MG63 (cell line): ENCODE data around the gene GPR21. TPM values are rescaled to one million over a fixed set of nuclear protein-coding genes. Genes with fewer than 3 reads are reported as not detected.

Source experiments
- DNase-seq: peaks from one replicate; pipeline ENCODE4 v3.0.0-alpha.2; 2020
- H3K27me3 ChIP-seq: fragments of 250-450 bp; sonication (Bioruptor Pico); 2 replicates; pipeline ENCODE4 v1.5.1; 2020; ENCODE audit warnings: mild to moderate bottlenecking, moderate library complexity
- H3K36me3 ChIP-seq: fragments of 250-450 bp; sonication (Bioruptor Pico); 2 replicates; pipeline ENCODE4 v1.5.1; 2020; ENCODE audit warnings: mild to moderate bottlenecking, moderate library complexity
- H3K4me3 ChIP-seq: fragments of 250-450 bp; sonication (Bioruptor Pico); 2 replicates; pipeline ENCODE4 v1.5.1; 2020; ENCODE audit warnings: mild to moderate bottlenecking, moderate library complexity
- H3K9me3 ChIP-seq: fragments of 250-450 bp; sonication (Bioruptor Pico); 2 replicates; pipeline ENCODE4 v1.5.1; 2020; ENCODE audit warnings: mild to moderate bottlenecking, moderate library complexity
- total RNA-seq: library from RNA; depleted of rRNA; stranded (reverse); fragments of >200 nt; shearing (Covaris generic); gene quantifications from 2 replicates; pipeline ENCODE4 v1.2.3, GENCODE V29; 2014; ENCODE audit warnings: low replicate concordance

GPR21 gene
- total RNA-seq, 1 experiment from 2014 or later = not detected

- Histone ChIP-seq H3K27me3 (no peaks in the 10 kb centered on the region), H3K4me3 (no peak overlapping the region)
- no peak for DNase-seq
These were observed 16.2 kb downstream of the GPR21 start for GRCh38 chr9:123049589-123050222.

GRCh38 chr9:123053046-123053445 lies 19.6 kb downstream of the GPR21 start:
- peaks cover 10% of the 10 kb centered on the region for H3K36me3 ChIP-seq
- no peaks in the 10 kb centered on the region for H3K9me3 ChIP-seq
- H3K4me3 ChIP-seq = no peak overlapping the region
- no peaks in the 10 kb centered on the region for H3K27me3 ChIP-seq
- no peak for DNase-seq

More at GRCh38 chr9:123049589-123050222, 16.2 kb downstream of the GPR21 start:
- H3K9me3 ChIP-seq = no peaks in the 10 kb centered on the region
- H3K36me3 ChIP-seq = peaks cover 5% of the 10 kb centered on the region

GRCh38 chr9:123053711-123054110 lies 20.2 kb downstream of the GPR21 start:
- Histone ChIP-seq H3K36me3 (peaks cover 10% of the 10 kb centered on the region), H3K27me3 (no peaks in the 10 kb centered on the region), H3K9me3 (no peaks in the 10 kb centered on the region), H3K4me3 (no peak overlapping the region)
- no peak for DNase-seq

GRCh38 chr9:123058834-123059233 lies 25.4 kb downstream of the GPR21 start:
- Histone ChIP-seq H3K36me3 (peaks cover 7% of the 10 kb centered on the region), H3K27me3 (no peaks in the 10 kb centered on the region), H3K4me3 (no peak overlapping the region), H3K9me3 (no peaks in the 10 kb centered on the region)
- no peak for DNase-seq

- Histone ChIP-seq H3K36me3 (peaks cover 5% of the 10 kb centered on the region), H3K27me3 (no peaks in the 10 kb centered on the region), H3K9me3 (no peaks in the 10 kb centered on the region), H3K4me3 (no peak overlapping the region)
- no peak for DNase-seq
These were observed 26.2 kb downstream of the GPR21 start for GRCh38 chr9:123059472-123060220.

- Histone ChIP-seq H3K4me3 (no peak overlapping the region), H3K36me3 (peaks cover 8% of the 10 kb centered on the region), H3K27me3 (no peaks in the 10 kb centered on the region), H3K9me3 (no peaks in the 10 kb centered on the region)
- DNase-seq = no peak
These were observed 27.7 kb downstream of the GPR21 start for GRCh38 chr9:123061216-123061615.

GRCh38 chr9:123062351-123063176 lies 29.1 kb downstream of the GPR21 start:
- Histone ChIP-seq H3K27me3 (no peaks in the 10 kb centered on the region), H3K4me3 (no peak overlapping the region), H3K36me3 (peaks cover 16% of the 10 kb centered on the region), H3K9me3 (no peaks in the 10 kb centered on the region)
- DNase-seq = peak; percentile 29

GRCh38 chr9:123063177-123063598 lies 29.7 kb downstream of the GPR21 start:
- H3K9me3 ChIP-seq = no peaks in the 10 kb centered on the region
- no peak overlapping the region for H3K4me3 ChIP-seq
- peaks cover 19% of the 10 kb centered on the region for H3K36me3 ChIP-seq
- DNase-seq = no peak
- H3K27me3 ChIP-seq = no peaks in the 10 kb centered on the region

GRCh38 chr9:123063896-123064295 lies 30.4 kb downstream of the GPR21 start:
- H3K27me3 ChIP-seq = no peaks in the 10 kb centered on the region
- no peak for DNase-seq
- H3K9me3 ChIP-seq = no peaks in the 10 kb centered on the region
- H3K36me3 ChIP-seq = peaks cover 19% of the 10 kb centered on the region
- no peak overlapping the region for H3K4me3 ChIP-seq

- Histone ChIP-seq H3K27me3 (no peaks in the 10 kb centered on the region), H3K9me3 (no peaks in the 10 kb centered on the region), H3K4me3 (no peak overlapping the region), H3K36me3 (peaks cover 19% of the 10 kb centered on the region)
- no peak for DNase-seq
These were observed 31.2 kb downstream of the GPR21 start for GRCh38 chr9:123064716-123065115.

GRCh38 chr9:123065196-123065595 lies 31.7 kb downstream of the GPR21 start:
- peaks cover 19% of the 10 kb centered on the region for H3K36me3 ChIP-seq
- H3K4me3 ChIP-seq = no peak overlapping the region
- DNase-seq = no peak
- no peaks in the 10 kb centered on the region for H3K27me3 ChIP-seq
- H3K9me3 ChIP-seq = no peaks in the 10 kb centered on the region

GRCh38 chr9:123067136-123067535 lies 33.7 kb downstream of the GPR21 start:
- H3K36me3 ChIP-seq = peaks cover 30% of the 10 kb centered on the region
- no peaks in the 10 kb centered on the region for H3K27me3 ChIP-seq
- no peak for DNase-seq
- H3K9me3 ChIP-seq = no peaks in the 10 kb centered on the region
- H3K4me3 ChIP-seq = no peak overlapping the region

- DNase-seq = peak; percentile 82
- H3K4me3 ChIP-seq = no peak overlapping the region
- H3K9me3 ChIP-seq = no peaks in the 10 kb centered on the region
- peaks cover 35% of the 10 kb centered on the region for H3K36me3 ChIP-seq
- H3K27me3 ChIP-seq = no peaks in the 10 kb centered on the region
These were observed 35.6 kb downstream of the GPR21 start for GRCh38 chr9:123069010-123069481.

GRCh38 chr9:123070198-123070597 lies 36.7 kb downstream of the GPR21 start:
- DNase-seq = no peak
- no peak overlapping the region for H3K4me3 ChIP-seq
- peaks cover 38% of the 10 kb centered on the region for H3K36me3 ChIP-seq
- H3K27me3 ChIP-seq = no peaks in the 10 kb centered on the region
- no peaks in the 10 kb centered on the region for H3K9me3 ChIP-seq

GRCh38 chr9:123072407-123072995 lies 39.0 kb downstream of the GPR21 start:
- Histone ChIP-seq H3K4me3 (no peak overlapping the region), H3K36me3 (peaks cover 25% of the 10 kb centered on the region), H3K9me3 (no peaks in the 10 kb centered on the region), H3K27me3 (no peaks in the 10 kb centered on the region)
- DNase-seq = no peak

- H3K4me3 ChIP-seq = no peak overlapping the region
- no peak for DNase-seq
- H3K27me3 ChIP-seq = no peaks in the 10 kb centered on the region
- peaks cover 22% of the 10 kb centered on the region for H3K36me3 ChIP-seq
- no peaks in the 10 kb centered on the region for H3K9me3 ChIP-seq
These were observed 40.0 kb downstream of the GPR21 start for GRCh38 chr9:123073441-123073840.

- DNase-seq = no peak
- Histone ChIP-seq H3K36me3 (peaks cover 25% of the 10 kb centered on the region), H3K27me3 (no peaks in the 10 kb centered on the region), H3K4me3 (no peak overlapping the region), H3K9me3 (no peaks in the 10 kb centered on the region)
These were observed 40.5 kb downstream of the GPR21 start for GRCh38 chr9:123073991-123074422.
